Ovary (tissue), 9 donors: ENCODE results near the gene SIL1. TPM values are rescaled to one million over a fixed set of nuclear protein-coding genes. Genes with fewer than 3 reads are reported as not detected.
A peak's percentile ranks its signal among the peaks of the same experiment; 100 is the strongest.
"Not testable (repeated sequence)": the region's sequence is repeated elsewhere in the genome, so short reads cannot be mapped to it uniquely, and the experiment has no call there.

Experiments used
- DNase-seq, 5 donors: peaks; one replicate each; pipeline ENCODE4 v3.0.0-alpha.2; 2019 to 2020
- H3K27ac ChIP-seq, 2 donors: fragments of 200-600 bp; one replicate each; pipeline versions ENCODE4 v1.5.1 to v1.8.0; 2019 to 2022
- H3K27me3 ChIP-seq: fragments of 200-600 bp; one replicate; pipeline ENCODE4 v1.8.0; 2022
- H3K36me3 ChIP-seq: fragments of 200-600 bp; sonication (generic); one replicate; pipeline ENCODE4 v1.5.1; 2019
- H3K4me1 ChIP-seq: one replicate; pipeline ENCODE4 v1.8.1; 2013; ENCODE audit warnings: mild to moderate bottlenecking, moderate library complexity; ENCODE audit not compliant: insufficient read depth
- H3K4me3 ChIP-seq: fragments of 200-600 bp; sonication (generic); one replicate; pipeline ENCODE4 v1.5.1; 2017
- H3K9me3 ChIP-seq, 2 donors: fragments of 200-600 bp in 1 of 2; sonication (generic) in 1 of 2; one replicate each; pipeline versions ENCODE4 v1.5.1 to v1.8.1; 2013 to 2019; ENCODE audit warnings: mild to moderate bottlenecking in 1 of 2, moderate library complexity in 1 of 2
- CTCF ChIP-seq, 3 donors: fragments of 450-650 bp in 2 of 3; fragments of 200-600 bp in 1 of 3; IDR thresholded peaks; one replicate each; pipeline versions ENCODE4 v1.5.1 to v1.8.0; 2016 to 2022; ENCODE audit warnings: antibody characterized with exemption in 3 of 3, mild to moderate bottlenecking in 1 of 3
- EP300 ChIP-seq: sonication (generic); formaldehyde crosslinking; IDR thresholded peaks from one replicate; pipeline ENCODE4 v1.6.1; 2017; ENCODE audit warnings: antibody characterized with exemption
- POLR2A ChIP-seq: fragments of 450-650 bp; IDR thresholded peaks from one replicate; pipeline ENCODE4 v1.6.1; 2017; ENCODE audit warnings: antibody characterized with exemption, mild to moderate bottlenecking, moderate library complexity
- WGBS, 3 donors: extraction: QIAGEN DNeasy Blood & Tissue Kit in 1 of 3; methylation state at CpG; one replicate each; pipeline versions ENCODE4 v1.1.5 to v1.1.7; 2013 to 2017; 5-methylcytosine and 5-hydroxymethylcytosine counted together
- intact Hi-C, 4 donors: fragments of 100-400 bp; cut with DNase I; formaldehyde crosslinking; loops; one replicate each; pipeline versions ENCODE4 v1.11.0 to v1.15.1; 2022 to 2023
- polyA plus RNA-seq, 2 donors: library from polyadenylated mRNA; stranded (reverse); fragments of 200-250 nt in 1 of 2; fragments of 350-450 nt in 1 of 2; fragmentation: Illumina TruSeq in 1 of 2; extraction: RNeasy Lipid Tissue Mini Kit (QIAGEN cat#74804) in 1 of 2; gene quantifications; one replicate each; pipeline ENCODE4 v1.2.3, GENCODE V29; 2013 to 2014
- total RNA-seq, 7 donors: library from RNA; depleted of rRNA in 2 of 7; stranded (reverse); fragments of >200 nt in 2 of 7; fragmentation: NEBNext Ultra II Directional in 3 of 7; extraction: Animal tissue kit (Norgen Biotek cat#: 25700) in 3 of 7; gene quantifications; one replicate each; pipeline versions ENCODE4 v1.1.0 to v1.2.4, GENCODE V29; 2016 to 2023
- donor health status: DM: no; HTN: no; CAD: no; lungs with moderate emphysema.
- donor health status: DM: no; HTN: no; CAD: no.
- donor health status: Bipolar disorder and iron deficiency.
- donor health status: DM: yes; HTN: yes; CAD: no.
- donor health status: DM: no; HTN: no; CAD: no.
- donor health status: DM: yes; HTN: yes; CAD: no.

The SIL1 gene
- total and polyA plus RNA-seq, 9 donors: 15.7 to 93.0 (median 34.9) TPM

GRCh38 chr5:139077899-139078298, 120.3 kb downstream of the SIL1 start:
- intact Hi-C loops: no loop called here
- TF ChIP-seq EP300: no peak
- TF ChIP-seq POLR2A: no peak
- no peak for TF ChIP-seq CTCF (IDR thresholded peaks at IDR 0.05)
- WGBS, 3 donors: 91 to 100% (median 98%) methylated on average over 1 of the region's 1 CpG
- H3K4me1 ChIP-seq: peaks cover 14% of the 10 kb centered on the region
- no peak overlapping the region for H3K27ac ChIP-seq
- H3K36me3 ChIP-seq: no peaks in the 10 kb centered on the region
- DNase-seq: no peak
- no peak overlapping the region for H3K4me3 ChIP-seq
- no peaks in the 10 kb centered on the region for H3K27me3 ChIP-seq
- no peaks in the 10 kb centered on the region for H3K9me3 ChIP-seq

- Histone ChIP-seq H3K4me1 (peaks cover 14% of the 10 kb centered on the region), H3K9me3 (no peaks in the 10 kb centered on the region), H3K27me3 (no peaks in the 10 kb centered on the region), H3K36me3 (no peaks in the 10 kb centered on the region), H3K4me3 (no peak overlapping the region), H3K27ac (peak overlapping the region in 1 of 2 donors; percentile 25)
- DNase-seq: no peak
- TF ChIP-seq EP300 (no peak), POLR2A (no peak), CTCF (IDR thresholded peaks at IDR 0.05) (no peak)
- 14 to 28% (median 24%) methylated on average over 1 of the region's 1 CpG for WGBS, 3 donors
- intact Hi-C loops: no loop called here
These were observed 122.1 kb downstream of the SIL1 start for GRCh38 chr5:139076111-139076510.

- no peak for TF ChIP-seq POLR2A
- DNase-seq: no peak
- H3K4me3 ChIP-seq: no peak overlapping the region
- intact Hi-C loops: no loop called here
- 26 to 40% (median 38%) methylated on average over 8 of the region's 8 CpGs for WGBS, 3 donors
- peaks cover 14% of the 10 kb centered on the region for H3K4me1 ChIP-seq
- no peaks in the 10 kb centered on the region for H3K27me3 ChIP-seq
- no peaks in the 10 kb centered on the region for H3K9me3 ChIP-seq
- H3K36me3 ChIP-seq: no peaks in the 10 kb centered on the region
- H3K27ac ChIP-seq: peak overlapping the region in 1 of 2 donors; percentile 46
These were observed 122.8 kb downstream of the SIL1 start for GRCh38 chr5:139075066-139076050.

- intact Hi-C loops: not testable (repeated sequence)
These were observed 124.2 kb downstream of the SIL1 start for GRCh38 chr5:139073956-139074355.

GRCh38 chr5:139068494-139069151, 129.5 kb downstream of the SIL1 start:
- Histone ChIP-seq H3K36me3 (no peaks in the 10 kb centered on the region), H3K27me3 (no peaks in the 10 kb centered on the region), H3K27ac (no peak overlapping the region), H3K9me3 (no peaks in the 10 kb centered on the region), H3K4me1 (peaks cover 5% of the 10 kb centered on the region), H3K4me3 (no peak overlapping the region)
- no peak for DNase-seq
- TF ChIP-seq CTCF (IDR thresholded peaks at IDR 0.05) (no peak), POLR2A (no peak)
- intact Hi-C loops: no loop called here
- 18 to 29% (median 26%) methylated on average over 1 of the region's 1 CpG for WGBS, 3 donors

More at GRCh38 chr5:139073956-139074355, 124.2 kb downstream of the SIL1 start:
- not testable (repeated sequence) for H3K27me3 ChIP-seq, H3K4me3 ChIP-seq, H3K9me3 ChIP-seq, H3K27ac ChIP-seq, DNase-seq, H3K36me3 ChIP-seq, H3K4me1 ChIP-seq
- 70 to 88% (median 80%) methylated on average over 2 of the region's 2 CpGs for WGBS, 3 donors
